ENCODE data around the gene CBY1. TPM values are rescaled to one million over a fixed set of nuclear protein-coding genes. Genes with fewer than 3 reads are reported as not detected.

CBY1 gene
- total RNA-seq, 1 donor from 2014 or later = 38.5 TPM

DNA sequence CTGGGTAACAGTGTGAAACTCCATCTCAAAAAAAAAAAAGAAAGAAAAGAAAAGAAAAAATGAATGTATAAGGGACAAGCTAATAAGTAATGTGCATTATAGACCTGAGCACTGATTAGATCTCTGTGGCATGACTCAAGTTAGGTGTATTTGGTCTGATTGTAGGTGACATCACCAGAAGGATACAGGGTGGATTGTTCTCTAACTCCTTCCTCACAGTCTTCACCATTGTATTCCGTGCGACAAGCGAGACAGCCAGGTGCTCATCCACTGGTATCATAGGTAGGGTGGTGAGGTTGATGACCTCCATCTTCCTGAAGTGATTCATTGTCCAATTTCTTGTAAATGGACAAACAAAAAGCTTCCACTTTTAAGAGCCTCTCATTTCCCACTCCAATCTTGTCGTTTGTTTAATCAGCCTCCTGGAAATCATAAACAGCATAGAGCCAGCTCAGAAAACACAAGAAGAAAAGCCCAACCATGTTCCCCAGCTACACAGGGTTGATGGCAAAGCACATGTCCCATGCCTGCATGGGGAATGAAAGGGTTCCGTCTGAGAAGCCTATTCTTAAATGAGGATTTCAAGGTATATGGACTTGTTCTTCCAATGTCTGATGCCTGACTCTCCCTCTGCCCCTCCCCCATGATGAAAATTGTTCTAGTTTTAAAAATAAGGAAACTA, 6.5 kb upstream of the CBY1 start:
- DNase-seq (ENCODE audit: low spot score) = no peak

DNA sequence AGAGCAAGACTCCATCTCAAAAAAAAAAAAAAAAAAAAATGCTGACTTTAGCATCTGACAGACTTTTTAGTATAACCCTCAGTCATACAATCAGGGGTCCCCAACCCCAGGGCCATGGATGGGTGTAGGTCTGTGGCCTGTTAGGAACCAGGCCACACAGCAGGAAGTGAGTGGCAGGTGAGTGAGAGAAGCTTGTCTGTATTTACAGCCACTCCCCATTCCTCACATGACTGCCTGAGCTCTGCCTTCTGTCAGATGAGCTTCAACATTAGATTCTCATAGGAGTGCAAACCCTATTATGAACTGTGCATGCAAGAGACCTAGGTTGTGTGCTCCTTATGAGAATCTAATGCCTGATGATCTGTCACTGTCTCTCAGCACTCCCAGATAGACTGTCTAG, 3.6 kb upstream of the CBY1 start:
- no peak for DNase-seq (ENCODE audit: low spot score)

DNA sequence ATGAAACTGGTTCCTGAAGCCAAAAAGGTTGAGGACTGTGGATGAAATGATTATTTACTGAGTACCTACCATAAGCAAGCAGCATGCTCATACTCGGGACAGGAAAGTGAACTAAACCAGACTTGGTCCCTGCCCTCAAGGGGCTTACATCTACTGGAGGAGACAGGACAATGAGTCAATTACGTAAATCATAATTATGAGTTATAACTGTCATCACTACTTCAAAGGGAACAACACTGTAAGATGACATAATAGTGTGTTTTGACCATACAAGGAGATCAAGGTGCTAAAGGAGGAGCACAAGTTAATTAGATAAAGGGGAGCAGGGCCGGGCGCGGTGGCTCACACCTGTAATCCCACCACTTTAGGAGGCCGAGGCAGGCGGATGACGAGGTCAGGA, 2.7 kb upstream of the CBY1 start:
- no peak for DNase-seq (ENCODE audit: low spot score)

DNA sequence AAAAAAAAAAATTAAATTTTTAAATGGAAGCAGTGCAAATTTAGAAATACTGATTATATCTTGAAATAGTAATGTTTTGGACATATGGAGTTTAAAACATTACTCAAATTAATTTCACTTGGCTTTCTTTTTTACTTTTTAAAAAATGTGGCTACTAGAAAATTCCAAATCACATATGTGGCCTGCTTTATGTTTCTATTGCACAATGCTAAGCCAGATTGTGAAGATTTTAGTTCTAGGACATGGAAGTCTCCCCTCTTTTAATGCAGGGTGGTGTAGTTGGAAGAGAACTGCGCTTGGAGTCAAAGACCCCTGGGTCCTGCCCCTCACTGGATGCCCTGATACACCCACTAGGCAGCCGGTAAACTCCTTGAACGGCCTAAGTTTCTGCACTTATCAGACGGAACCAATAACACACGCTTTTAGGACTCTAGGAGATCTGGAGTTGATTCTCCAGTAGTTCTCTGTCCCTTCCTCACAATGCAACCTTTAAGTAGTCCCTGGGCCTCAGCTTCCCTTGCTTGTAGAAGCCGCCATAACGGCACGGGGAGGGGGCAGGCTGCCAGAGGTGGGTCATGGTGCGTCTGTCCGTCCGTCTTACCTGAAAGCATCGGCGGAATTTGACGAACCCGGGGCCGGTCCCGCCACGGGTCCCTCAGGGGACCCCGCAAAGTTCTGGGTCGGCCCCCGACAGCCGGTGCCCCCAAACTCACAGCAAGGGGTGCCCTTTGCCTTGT, 751 bp upstream of the CBY1 start:
- DNase-seq (ENCODE audit: low spot score) = no peak

DNA sequence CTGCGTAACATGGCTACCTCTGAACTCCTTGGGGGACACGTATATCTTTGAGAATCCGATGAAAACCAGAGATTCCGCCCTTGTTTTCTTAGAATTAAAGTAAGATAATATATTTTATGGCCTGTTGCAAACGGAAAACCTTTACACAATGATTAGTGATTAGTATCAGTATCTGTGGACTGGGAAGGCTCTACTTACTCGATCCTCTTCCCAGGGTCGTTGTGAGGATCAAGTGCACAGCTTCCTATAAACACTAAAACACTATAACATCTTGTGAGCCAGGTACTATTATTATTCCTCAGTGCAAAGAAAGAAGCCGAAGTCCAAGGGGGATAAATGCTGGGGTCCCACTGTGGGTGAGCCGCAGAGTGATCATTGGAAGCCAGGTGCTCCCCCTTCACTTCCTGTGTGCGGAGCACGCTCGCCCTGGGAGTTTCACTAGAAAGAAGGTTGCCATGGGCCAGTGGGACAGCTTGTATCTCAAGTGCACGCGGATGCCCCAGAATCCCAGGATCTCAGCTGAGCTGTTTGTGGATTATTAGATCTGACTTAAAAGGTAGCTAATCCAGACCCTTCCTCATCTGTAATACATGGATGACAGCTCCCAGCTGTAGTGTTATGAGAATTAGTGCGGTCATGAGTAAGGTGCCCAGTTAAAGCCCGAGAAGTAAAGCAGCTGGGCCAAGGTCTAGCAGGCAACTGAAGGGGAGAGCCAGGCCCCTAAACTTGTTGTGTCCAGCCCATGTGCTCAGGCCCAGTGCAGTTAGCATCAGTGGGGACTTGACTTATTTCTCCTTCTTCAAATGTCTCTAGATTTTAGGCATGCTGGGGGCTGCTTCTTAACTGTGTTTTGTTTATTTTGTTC, 839 bp downstream of the CBY1 start:
- no peak for DNase-seq (ENCODE audit: low spot score)

DNA sequence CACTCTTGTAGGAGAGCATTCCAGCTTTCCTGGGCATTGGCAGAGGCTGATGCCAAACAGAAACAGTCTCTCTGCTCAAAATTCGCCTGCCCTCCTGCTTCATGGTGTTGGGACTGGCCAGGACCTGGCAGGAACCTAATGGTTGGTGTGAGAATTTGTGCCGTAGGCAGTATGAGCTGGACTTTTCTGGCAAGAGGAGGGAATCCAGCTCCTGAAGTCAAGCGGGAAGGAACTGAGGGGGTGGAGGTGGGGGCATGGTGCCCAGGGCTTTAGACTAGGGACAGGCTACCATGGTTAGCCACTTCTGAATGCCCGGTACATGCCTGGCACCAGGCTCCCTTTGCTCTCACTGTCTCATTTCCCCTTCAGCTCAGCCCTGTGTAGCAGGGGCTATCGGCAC, 18.4 kb downstream of the CBY1 start:
- no peak for DNase-seq (ENCODE audit: low spot score)

DNA sequence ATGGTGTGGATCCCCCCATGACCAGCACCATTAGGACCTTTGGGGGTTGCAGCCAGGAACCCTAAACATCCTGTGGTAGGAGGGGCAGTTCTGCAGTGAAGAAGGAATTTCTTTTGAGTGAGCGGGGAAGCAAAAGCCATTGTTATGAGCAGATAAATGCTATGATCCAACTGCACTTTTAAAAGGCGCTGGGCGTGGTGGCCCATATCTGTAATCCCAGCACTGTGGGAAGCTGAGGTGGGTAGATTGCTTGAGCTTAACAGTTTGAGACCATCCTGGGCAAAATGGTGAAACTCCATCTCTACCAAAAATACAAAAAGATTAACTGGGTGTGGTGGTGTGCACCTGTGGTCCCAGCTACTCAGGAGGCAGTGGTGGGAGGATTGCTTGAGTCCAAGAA, 19.4 kb downstream of the CBY1 start:
- DNase-seq (ENCODE audit: low spot score) = no peak

DNA sequence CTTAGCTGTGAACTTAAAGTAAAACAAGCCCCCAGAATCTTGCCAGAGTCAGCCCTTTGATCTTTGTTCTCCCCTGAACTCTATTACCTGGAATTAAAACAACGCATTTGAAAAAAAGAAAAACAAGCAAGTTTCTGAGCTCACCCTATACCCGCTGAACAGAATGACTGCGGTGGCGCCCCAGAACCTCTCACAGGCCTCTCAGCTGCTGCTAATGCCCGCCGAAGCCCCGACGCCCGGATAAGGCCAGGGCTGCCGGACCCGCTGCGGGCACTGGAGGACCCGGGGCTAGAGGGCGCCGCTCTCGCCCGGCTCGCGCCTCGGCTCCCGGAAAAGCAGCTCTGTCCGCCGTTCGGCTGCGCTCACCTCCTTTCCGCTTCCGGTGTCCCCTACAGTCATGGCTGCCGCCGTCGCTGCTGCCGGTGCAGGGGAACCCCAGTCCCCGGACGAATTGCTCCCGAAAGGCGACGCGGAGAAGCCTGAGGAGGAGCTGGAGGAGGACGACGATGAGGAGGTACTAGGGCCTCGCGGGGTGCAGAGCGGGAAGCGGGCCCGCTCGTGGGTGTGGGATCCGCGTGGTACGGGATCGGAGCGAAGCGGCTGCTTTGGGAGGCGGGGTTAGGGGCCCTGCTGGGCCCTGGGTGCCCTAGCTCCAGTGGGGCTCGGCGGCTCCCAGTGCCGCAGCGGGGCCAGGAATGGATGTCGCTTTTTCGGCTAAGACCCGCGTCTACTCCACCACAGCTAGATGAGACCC, 25.3 kb downstream of the CBY1 start, which contains the start of gene TOMM22:
Gene TOMM22, plus strand, starts transcription at position 376 of the 754 bp plus-strand sequence. Its CDS starts 22 bp downstream, at position 398.
- DNase-seq (ENCODE audit: low spot score) = peak; percentile 90

DNA sequence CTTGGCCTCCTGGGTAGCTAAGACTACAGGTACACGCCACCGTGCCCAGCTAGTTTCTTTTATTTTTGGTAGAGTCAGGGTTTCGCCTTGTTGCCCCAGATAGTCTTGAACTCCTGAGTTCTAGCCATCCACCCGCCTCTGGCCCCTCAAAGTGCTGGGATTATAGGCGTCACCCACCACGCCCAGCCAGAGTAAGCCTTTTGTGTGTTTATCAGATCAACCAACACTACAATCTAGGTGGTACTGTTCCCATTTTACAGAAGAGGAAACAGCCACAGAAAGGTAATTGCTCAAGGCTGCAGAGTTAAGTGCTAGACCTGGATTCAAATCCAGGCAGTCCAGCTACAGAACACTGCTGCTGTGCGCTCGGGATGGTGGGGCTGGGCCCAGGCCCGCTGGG, 28.5 kb downstream of the CBY1 start:
- no peak for DNase-seq (ENCODE audit: low spot score)

DNA sequence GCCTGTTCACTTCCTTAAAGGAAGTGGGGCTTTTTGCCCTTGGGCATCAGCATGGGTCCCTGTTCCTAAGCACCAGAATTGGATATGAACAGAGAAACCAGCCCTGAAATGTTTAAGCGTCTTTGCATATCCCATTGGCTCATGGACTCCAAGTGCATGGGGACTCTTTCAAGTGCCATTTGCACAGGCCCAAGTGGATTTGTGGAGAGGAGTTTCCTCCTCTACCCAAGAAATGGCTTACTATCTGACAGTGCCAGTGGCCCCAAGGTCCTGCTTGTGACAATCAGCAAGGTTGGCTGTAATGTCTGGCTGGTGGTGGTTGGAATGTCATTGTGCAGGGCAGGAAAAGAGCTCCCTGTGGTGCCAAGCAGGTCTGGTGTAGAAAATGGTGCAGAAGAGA, 29.3 kb downstream of the CBY1 start:
- DNase-seq (ENCODE audit: low spot score) = no peak

DNA sequence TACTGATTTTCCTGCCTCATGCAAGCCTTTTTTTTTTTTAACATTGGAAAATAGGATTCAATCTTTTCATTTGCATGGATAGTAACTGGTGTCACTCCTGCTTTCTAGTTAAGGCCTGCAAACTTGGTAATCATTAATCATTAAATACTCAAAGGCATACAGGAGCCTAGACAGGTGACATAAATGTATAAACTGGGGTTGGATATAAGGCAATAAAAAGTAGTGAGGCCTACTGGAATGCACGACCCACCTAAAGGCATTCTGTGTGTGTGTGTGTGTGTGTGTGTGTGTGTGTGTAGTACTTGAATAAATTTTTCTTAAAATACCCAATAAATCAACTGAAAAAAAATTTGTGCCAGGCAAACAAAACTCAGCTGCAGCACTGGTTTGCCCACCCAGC, 33.2 kb downstream of the CBY1 start:
- no peak for DNase-seq (ENCODE audit: low spot score)

DNA sequence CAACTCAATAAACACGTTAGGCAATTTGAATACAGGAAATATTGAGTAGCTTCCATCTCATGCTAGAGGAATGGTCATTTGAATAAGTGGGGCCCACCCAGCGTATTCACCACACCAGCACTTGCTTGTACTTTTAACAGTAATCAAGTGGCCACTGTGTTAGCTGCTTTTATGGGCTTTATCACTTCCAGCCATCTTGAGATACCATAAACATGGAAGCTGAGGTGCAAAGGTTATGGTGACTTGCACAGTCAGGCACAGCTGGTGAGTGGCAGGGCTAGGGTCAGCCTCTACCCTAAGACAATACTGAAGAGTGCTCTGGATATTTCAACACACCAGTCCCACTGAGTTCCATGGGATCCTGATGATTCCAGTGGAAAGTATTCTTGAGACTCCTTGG, 37.6 kb downstream of the CBY1 start:
- DNase-seq (ENCODE audit: low spot score) = no peak

DNA sequence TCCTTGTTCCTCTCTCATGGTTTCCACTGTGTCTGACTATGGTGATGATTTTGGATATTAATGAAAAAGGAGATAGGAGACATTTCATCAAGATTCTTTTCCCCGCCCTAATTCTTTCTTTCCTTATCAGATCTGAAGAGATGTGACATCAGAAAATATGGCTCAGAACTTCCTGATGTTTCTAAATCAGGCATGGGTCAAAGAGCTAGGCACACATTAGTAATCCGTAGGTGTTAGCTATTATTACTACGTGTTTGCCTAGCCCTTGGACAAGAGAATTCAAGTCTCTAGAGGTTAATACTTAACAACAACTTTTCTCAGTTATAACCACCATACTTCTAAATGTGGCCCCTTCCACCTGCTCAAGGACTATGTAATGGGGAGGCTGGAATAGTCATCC, 38.5 kb downstream of the CBY1 start:
- no peak for DNase-seq (ENCODE audit: low spot score)

DNA sequence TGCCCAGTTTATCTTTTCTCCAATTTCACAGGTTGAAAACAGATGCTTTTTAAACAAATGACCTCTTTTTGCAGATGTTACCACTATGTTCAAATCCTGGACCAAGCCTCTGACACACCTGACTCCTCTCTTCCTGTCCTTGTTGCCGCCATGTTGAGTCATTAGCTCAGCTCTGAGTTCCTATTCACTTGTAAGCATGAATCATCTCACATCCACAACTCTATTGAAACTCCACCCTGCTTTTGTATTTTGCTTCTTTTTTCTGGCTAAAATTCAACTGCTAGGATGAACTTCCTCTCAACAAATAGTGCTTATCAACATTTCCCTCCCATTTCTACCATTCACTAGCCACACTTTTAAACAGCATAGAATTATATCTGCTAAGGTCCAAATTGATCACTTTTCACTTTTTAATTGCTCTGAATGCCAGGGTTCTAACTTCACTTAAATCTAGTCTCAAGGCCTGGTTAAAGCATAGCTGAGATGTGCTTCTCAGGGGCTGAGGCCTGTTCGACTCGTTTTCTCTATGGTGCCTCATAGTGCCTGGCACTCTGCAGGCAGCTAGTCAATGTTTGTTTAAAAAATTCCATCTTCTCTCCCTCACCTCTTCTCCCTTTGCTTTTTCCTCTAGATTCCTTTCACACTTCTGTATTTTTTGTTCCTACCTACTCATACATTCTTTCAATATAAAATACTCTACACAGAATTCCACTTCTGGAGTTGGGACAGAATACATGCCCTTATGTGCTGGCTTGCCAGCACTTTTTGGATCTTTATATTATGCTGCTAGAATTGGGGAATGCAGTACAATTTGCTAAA, 40.4 kb downstream of the CBY1 start:
- DNase-seq (ENCODE audit: low spot score) = no peak

DNA sequence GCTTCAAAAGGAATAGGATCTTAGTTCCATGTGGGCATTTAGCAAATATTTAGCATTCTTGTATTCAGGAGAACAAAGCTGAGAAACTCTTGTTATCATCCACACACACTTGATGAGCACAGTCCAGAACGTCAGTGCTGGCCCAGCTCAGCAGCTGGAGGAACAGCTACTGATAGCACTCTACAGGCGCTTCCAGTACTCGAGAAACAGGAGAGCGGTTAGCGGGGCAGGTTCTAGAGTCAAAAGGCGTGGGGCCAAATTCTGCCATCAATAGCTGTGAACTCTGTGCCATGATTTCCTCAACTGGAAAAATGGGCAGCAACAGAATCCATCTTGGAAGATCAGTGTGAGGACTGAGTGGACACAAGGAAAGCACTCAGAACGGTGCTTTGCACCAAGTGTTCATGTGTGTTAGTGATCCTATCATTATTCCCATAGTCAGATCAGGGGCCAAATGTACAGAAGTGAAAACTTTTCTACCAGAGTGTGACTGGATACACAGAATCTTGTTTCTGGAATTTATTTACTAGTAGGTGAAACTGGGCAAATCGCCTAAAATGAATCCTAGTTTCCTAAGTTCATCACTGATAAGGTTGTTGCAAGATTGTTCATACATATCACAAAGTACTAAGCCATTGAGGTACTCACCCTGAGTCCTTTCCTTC, 41.1 kb downstream of the CBY1 start:
- DNase-seq (ENCODE audit: low spot score) = no peak

DNA sequence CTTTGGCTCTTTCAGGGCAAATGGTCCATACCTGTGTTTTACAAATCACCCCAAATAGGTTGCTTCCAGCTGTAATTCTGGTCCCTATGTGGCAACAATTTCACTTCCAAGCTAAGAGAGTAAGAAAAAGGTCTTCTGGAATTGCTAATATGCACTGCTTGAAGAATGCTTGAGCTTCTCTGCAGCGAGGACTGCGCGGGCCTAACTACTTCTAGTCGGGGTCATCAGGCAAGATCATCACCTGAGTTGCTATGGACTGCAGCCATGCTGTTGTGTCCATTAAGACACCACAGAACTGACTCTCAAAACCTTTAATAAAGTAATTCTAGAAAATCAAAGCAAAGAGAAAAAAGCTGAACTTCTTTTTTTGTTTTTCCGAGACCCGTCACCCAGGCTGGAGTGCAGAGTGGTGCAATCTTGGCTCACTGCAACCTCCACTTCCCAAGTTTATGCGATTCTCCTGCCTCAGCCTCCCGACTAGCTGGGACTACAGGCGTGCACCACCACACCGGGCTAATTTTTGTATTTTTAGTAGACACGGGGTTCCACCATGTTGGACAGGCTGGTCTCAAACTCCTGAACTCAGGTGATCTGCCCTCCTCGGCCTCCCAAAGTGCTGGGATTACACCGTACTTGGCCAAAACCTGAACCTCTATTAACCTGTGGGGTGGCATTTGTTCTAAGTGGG, 42.1 kb downstream of the CBY1 start:
- DNase-seq (ENCODE audit: low spot score) = no peak

DNA sequence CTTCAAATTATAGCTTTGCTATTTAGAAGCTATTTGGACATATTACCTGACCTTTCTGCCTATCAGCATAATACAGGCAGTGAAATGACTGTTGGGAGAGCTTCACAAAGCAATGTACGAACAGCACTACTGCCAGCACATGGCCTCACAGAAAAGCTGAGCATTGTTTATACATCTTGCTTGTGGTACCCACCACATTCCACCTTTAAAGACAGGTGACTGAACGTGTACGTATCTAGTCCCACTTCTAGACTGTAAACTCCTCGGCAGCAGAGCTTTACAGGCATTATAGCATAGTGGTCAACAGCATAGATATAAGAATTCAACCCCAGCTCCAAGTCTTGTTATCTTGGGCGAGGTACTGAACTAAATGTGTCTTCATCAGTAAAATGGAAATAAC, 42.7 kb downstream of the CBY1 start:
- no peak for DNase-seq (ENCODE audit: low spot score)

DNA sequence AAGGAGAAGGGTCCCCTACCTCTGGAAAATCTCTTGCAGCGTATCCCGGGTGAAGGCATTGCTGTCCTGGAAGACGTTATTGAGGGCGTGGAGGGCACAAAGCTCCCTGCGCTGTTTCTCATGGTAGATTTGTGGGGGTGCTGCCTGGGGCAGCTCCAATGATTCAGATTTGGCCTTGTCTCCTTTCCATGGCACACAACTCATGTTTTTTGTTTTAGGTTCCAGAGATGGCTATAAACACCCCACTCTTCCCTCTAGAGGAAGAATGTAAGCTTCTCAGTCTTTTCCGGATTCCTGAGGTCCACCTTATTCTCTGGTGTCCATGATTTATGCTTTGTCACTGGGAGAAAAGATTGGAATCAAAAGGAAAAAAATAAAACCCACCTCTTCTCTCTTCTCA, 43.3 kb downstream of the CBY1 start:
- DNase-seq (ENCODE audit: low spot score) = peak; percentile 25

DNA sequence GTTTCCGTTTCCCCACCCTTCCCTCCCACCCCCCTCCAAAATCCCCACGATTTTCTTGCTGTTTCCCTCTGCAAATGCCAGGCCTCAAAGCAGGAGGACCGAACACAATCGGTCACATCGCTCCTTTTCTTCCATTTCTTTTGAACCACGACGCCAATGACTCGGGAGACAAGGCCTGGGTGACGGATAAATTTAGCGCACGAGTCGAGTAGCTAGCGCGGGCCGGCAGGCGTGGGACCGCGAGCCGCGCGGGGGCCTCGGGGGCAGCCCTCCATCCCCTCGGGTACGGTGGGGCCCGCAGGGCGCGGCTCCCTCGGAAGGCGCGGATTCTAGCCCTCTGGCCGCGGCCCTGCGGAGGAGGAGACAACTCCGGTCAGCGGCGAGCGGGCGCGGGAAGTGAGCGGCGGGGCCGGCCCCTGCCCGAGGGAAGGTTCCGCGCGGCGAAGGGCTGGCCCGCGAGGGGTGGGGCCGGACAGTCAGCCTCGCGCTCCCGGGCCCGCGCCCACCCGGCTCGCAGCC, 43.9 kb downstream of the CBY1 start:
- peak; percentile 68 for DNase-seq (ENCODE audit: low spot score)
